Measurements from ENCODE around the gene ASS1. TPM values are rescaled to one million over a fixed set of nuclear protein-coding genes. Genes with fewer than 3 reads are reported as not detected.

Gene ASS1
- total and polyA plus RNA-seq, 2 of the 13 experiments (the other 11 are each of a cell fraction or from before 2014, with no cell fraction given): 77.6 to 122 TPM

GRCh38 chr9:130527651-130528310, 83.0 kb downstream of the ASS1 start (continued):
- TF ChIP-seq TIGD3 (CRISPR knock-in tag; IDR thresholded peaks at IDR 0.05; ENCODE audit: borderline replicate concordance) (no peak), PITX1 (CRISPR knock-in tag; IDR thresholded peaks at IDR 0.05) (no peak), MXD4 (CRISPR knock-in tag; IDR thresholded peaks at IDR 0.05) (no peak), MAX (IDR thresholded peaks at IDR 0.05) (peak; percentile 25; the same call in 1 of the 2 replicates), SALL2 (CRISPR knock-in tag; IDR thresholded peaks at IDR 0.05) (no peak), ZNF260 (CRISPR knock-in tag; IDR thresholded peaks at IDR 0.05; ENCODE audit: borderline replicate concordance, low read depth) (no peak), ZNF383 (CRISPR knock-in tag; IDR thresholded peaks at IDR 0.05; ENCODE audit: borderline replicate concordance) (no peak)

- ATAC-seq: no peak
- H3K9me3 ChIP-seq (ENCODE audit: low read length): no peaks in the 10 kb centered on the region
- intact Hi-C loops (cut with micrococcal nuclease; ENCODE audit: unreplicated experiment): no loop called here
- H3K36me3 ChIP-seq (replicated peaks in 1 of 2; ENCODE audit: control insufficient read depth in 1 of 2, insufficient read depth in 2 of 2, low read length in 2 of 2): no peaks in the 10 kb centered on the region
- in situ Hi-C loops (cut with HindIII; ENCODE audit: extremely low pct_ligation_motif_present, low pct_unique_long_range_greater_than_20kb): no loop called here
- H3K4me2 ChIP-seq (ENCODE audit: low read depth, low read length): no peak overlapping the region
- no peak overlapping the region for H3K4me3 ChIP-seq (replicated peaks in 1 of 3; ENCODE audit: insufficient read depth in 1 of 3, low read depth in 2 of 3, low read length in 3 of 3)
- BruUV-seq (replicated peaks): no TSS peak
- WGBS (ENCODE audit: low lambda C conversion rate): 60% methylated on average over 8 of the region's 8 CpGs
- ChIA-PET POLR2A (interaction anchor here (0.6 to 7.3 kb wide), 2 partner anchors 29 to 66 kb away, joined by 4 to 86 read pairs; no protein-coding TSS in a partner anchor), CTCF (ENCODE audit: low intra/inter-chr PET ratio, low total read pairs) (no interaction called here)
- no peaks in the 10 kb centered on the region for H3K79me2 ChIP-seq (ENCODE audit: insufficient read depth, low read length)
- H2AFZ ChIP-seq (ENCODE audit: low read length): no peak overlapping the region
- no peak for DNase-seq (ENCODE audit: low spot score)
- no peak overlapping the region for H3K9ac ChIP-seq (ENCODE audit: insufficient read depth, low read depth, low read length)
- H3K27ac ChIP-seq (ENCODE audit: extremely low read length, insufficient read depth, low read length): no peak overlapping the region
- no peaks in the 10 kb centered on the region for H4K20me1 ChIP-seq (ENCODE audit: insufficient read depth, low read length)
- H3K4me1 ChIP-seq (ENCODE audit: insufficient read depth, low read length): peaks cover 73% of the 10 kb centered on the region
- H3K27me3 ChIP-seq (ENCODE audit: control insufficient read depth in 1 of 2, insufficient read depth in 2 of 2, low read length in 2 of 2): no peaks in the 10 kb centered on the region
- no peak for FAIRE-seq
- TF ChIP-seq ZNF530 (CRISPR knock-in tag; IDR thresholded peaks at IDR 0.05; ENCODE audit: low read depth): no peak
- TF ChIP-seq ZNF770 (CRISPR knock-in tag; IDR thresholded peaks at IDR 0.05): peak; percentile 90
- no peak for TF ChIP-seq NR2F1 (CRISPR knock-in tag; IDR thresholded peaks at IDR 0.05)
- no peak for TF ChIP-seq FOXJ3 (CRISPR knock-in tag; IDR thresholded peaks at IDR 0.05; ENCODE audit: borderline replicate concordance)
- TF ChIP-seq FOXC1 (CRISPR knock-in tag; IDR thresholded peaks at IDR 0.05; ENCODE audit: borderline replicate concordance): no peak
- TF ChIP-seq ELK4 (CRISPR knock-in tag; IDR thresholded peaks at IDR 0.05; ENCODE audit: borderline replicate concordance): no peak
- peak; percentile 64; the same call in 1 of the 2 replicates for TF ChIP-seq ZNF329 (CRISPR knock-in tag; IDR thresholded peaks at IDR 0.05; ENCODE audit: low read depth)
Observed at GRCh38 chr9:130528674-130529073, 83.9 kb downstream of the ASS1 start.

Measured in HepG2 (cell line).